ENCODE measurements around the gene NTNG1. TPM values are rescaled to one million over a fixed set of nuclear protein-coding genes. Genes with fewer than 3 reads are reported as not detected.

Gene NTNG1
- total and polyA plus RNA-seq, 8 donors: 5.7 to 28.0 (median 22.3) TPM

GRCh38 chr1:107501081-107501605 lies 360.3 kb downstream of the NTNG1 start:
- no peak for TF ChIP-seq CTCF (IDR thresholded peaks at IDR 0.05)
- ATAC-seq (no peak), DNase-seq (no peak)
- intact Hi-C loops (cut with DNase I): no loop called here
- Histone ChIP-seq H3K36me3 (no peaks in the 10 kb centered on the region), H3K4me3 (no peak overlapping the region), H3K27ac (no peak overlapping the region), H3K27me3 (peaks cover 0 to 22% of the 10 kb centered on the region in 2 donors), H3K9me3 (no peaks in the 10 kb centered on the region), H3K4me1 (no peaks in the 10 kb centered on the region)

- no peaks in the 10 kb centered on the region for H3K27me3 ChIP-seq
- DNase-seq: no peak
- H3K36me3 ChIP-seq: no peaks in the 10 kb centered on the region
- no peak for TF ChIP-seq CTCF (IDR thresholded peaks at IDR 0.05)
- intact Hi-C loops (cut with DNase I): no loop called here
- H3K9me3 ChIP-seq: peaks cover 0 to 10% of the 10 kb centered on the region in 2 donors
- no peak overlapping the region for H3K27ac ChIP-seq
- no peak overlapping the region for H3K4me3 ChIP-seq
- H3K4me1 ChIP-seq: no peaks in the 10 kb centered on the region
- no peak for ATAC-seq
Observed at GRCh38 chr1:107510347-107510746, 369.5 kb downstream of the NTNG1 start.

- H3K36me3 ChIP-seq: no peaks in the 10 kb centered on the region
- H3K27me3 ChIP-seq: no peaks in the 10 kb centered on the region
- DNase-seq (no peak), ATAC-seq (no peak)
- no peak overlapping the region for H3K27ac ChIP-seq
- intact Hi-C loops (cut with DNase I): no loop called here
- H3K4me1 ChIP-seq: no peaks in the 10 kb centered on the region
- no peak for TF ChIP-seq CTCF (IDR thresholded peaks at IDR 0.05)
- no peak overlapping the region for H3K4me3 ChIP-seq
- peaks cover 0 to 10% of the 10 kb centered on the region in 2 donors for H3K9me3 ChIP-seq
Observed at GRCh38 chr1:107512836-107513235, 372.0 kb downstream of the NTNG1 start.

- Histone ChIP-seq H3K36me3 (no peaks in the 10 kb centered on the region), H3K4me3 (no peak overlapping the region), H3K27me3 (no peaks in the 10 kb centered on the region), H3K27ac (no peak overlapping the region), H3K9me3 (peaks cover 0 to 10% of the 10 kb centered on the region in 2 donors), H3K4me1 (no peaks in the 10 kb centered on the region)
- ATAC-seq (no peak), DNase-seq (no peak)
- TF ChIP-seq CTCF (IDR thresholded peaks at IDR 0.05): no peak
- intact Hi-C loops (cut with DNase I): no loop called here
Observed at GRCh38 chr1:107514841-107515240, 374.0 kb downstream of the NTNG1 start.

- no peaks in the 10 kb centered on the region for H3K4me1 ChIP-seq
- peaks cover 0 to 2% of the 10 kb centered on the region in 2 donors for H3K9me3 ChIP-seq
- no peak for ATAC-seq
- H3K36me3 ChIP-seq: no peaks in the 10 kb centered on the region
- no peak overlapping the region for H3K27ac ChIP-seq
- H3K4me3 ChIP-seq: no peak overlapping the region
- no peak for DNase-seq
- intact Hi-C loops (cut with DNase I): no loop called here
- H3K27me3 ChIP-seq: no peaks in the 10 kb centered on the region
- no peak for TF ChIP-seq CTCF (IDR thresholded peaks at IDR 0.05)
Observed at GRCh38 chr1:107515702-107516101, 374.9 kb downstream of the NTNG1 start.
